ENCODE measurements around the gene LZTFL1. TPM values are rescaled to one million over a fixed set of nuclear protein-coding genes. Genes with fewer than 3 reads are reported as not detected.

The LZTFL1 gene
- total RNA-seq, 1 experiment from 2014 or later: 9.1 TPM

- ChIA-PET CTCF (no interaction called here), POLR2A (no interaction called here)
- Mint-ChIP-seq H3K27ac (no peak overlapping the region), H3K4me3 (no peak overlapping the region), H3K4me1 (no peaks in the 10 kb centered on the region), H3K27me3 (ENCODE audit: low read depth) (no peaks in the 10 kb centered on the region), H3K9me3 (no peaks in the 10 kb centered on the region), H3K36me3 (peaks cover 2% of the 10 kb centered on the region; the same call in 1 of the 2 replicates)
- DNase-seq (ENCODE audit: low spot score) (no peak), ATAC-seq (no peak)
- TF ChIP-seq, protein P1, sequence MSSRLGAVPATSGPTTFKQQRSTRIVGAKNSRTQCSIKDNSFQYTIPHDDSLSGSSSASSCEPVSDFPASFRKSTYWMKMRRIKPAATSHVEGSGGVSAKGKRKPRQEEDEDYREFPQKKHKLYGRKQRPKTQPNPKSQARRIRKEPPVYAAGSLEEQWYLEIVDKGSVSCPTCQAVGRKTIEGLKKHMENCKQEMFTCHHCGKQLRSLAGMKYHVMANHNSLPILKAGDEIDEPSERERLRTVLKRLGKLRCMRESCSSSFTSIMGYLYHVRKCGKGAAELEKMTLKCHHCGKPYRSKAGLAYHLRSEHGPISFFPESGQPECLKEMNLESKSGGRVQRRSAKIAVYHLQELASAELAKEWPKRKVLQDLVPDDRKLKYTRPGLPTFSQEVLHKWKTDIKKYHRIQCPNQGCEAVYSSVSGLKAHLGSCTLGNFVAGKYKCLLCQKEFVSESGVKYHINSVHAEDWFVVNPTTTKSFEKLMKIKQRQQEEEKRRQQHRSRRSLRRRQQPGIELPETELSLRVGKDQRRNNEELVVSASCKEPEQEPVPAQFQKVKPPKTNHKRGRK (CRISPR knock-in tag; IDR thresholded peaks at IDR 0.05; ENCODE audit: borderline replicate concordance): no peak
- TF ChIP-seq ZNF281 (CRISPR knock-in tag; IDR thresholded peaks at IDR 0.05): no peak
- TF ChIP-seq ZNF121 (CRISPR knock-in tag; IDR thresholded peaks at IDR 0.05): no peak
- TF ChIP-seq, protein P2, sequence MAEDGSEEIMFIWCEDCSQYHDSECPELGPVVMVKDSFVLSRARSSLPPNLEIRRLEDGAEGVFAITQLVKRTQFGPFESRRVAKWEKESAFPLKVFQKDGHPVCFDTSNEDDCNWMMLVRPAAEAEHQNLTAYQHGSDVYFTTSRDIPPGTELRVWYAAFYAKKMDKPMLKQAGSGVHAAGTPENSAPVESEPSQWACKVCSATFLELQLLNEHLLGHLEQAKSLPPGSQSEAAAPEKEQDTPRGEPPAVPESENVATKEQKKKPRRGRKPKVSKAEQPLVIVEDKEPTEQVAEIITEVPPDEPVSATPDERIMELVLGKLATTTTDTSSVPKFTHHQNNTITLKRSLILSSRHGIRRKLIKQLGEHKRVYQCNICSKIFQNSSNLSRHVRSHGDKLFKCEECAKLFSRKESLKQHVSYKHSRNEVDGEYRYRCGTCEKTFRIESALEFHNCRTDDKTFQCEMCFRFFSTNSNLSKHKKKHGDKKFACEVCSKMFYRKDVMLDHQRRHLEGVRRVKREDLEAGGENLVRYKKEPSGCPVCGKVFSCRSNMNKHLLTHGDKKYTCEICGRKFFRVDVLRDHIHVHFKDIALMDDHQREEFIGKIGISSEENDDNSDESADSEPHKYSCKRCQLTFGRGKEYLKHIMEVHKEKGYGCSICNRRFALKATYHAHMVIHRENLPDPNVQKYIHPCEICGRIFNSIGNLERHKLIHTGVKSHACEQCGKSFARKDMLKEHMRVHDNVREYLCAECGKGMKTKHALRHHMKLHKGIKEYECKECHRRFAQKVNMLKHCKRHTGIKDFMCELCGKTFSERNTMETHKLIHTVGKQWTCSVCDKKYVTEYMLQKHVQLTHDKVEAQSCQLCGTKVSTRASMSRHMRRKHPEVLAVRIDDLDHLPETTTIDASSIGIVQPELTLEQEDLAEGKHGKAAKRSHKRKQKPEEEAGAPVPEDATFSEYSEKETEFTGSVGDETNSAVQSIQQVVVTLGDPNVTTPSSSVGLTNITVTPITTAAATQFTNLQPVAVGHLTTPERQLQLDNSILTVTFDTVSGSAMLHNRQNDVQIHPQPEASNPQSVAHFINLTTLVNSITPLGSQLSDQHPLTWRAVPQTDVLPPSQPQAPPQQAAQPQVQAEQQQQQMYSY (CRISPR knock-in tag; IDR thresholded peaks at IDR 0.05): no peak
- TF ChIP-seq ETV6 (CRISPR knock-in tag; IDR thresholded peaks at IDR 0.05): no peak
- no peak for TF ChIP-seq FOXP1 (CRISPR knock-in tag; IDR thresholded peaks at IDR 0.05; ENCODE audit: borderline replicate concordance)
- no peak for TF ChIP-seq IRF1 (CRISPR knock-in tag; IDR thresholded peaks at IDR 0.05)
- no peak for TF ChIP-seq ZBTB21 (CRISPR knock-in tag; IDR thresholded peaks at IDR 0.05; ENCODE audit: borderline replicate concordance)
- TF ChIP-seq, protein P3, sequence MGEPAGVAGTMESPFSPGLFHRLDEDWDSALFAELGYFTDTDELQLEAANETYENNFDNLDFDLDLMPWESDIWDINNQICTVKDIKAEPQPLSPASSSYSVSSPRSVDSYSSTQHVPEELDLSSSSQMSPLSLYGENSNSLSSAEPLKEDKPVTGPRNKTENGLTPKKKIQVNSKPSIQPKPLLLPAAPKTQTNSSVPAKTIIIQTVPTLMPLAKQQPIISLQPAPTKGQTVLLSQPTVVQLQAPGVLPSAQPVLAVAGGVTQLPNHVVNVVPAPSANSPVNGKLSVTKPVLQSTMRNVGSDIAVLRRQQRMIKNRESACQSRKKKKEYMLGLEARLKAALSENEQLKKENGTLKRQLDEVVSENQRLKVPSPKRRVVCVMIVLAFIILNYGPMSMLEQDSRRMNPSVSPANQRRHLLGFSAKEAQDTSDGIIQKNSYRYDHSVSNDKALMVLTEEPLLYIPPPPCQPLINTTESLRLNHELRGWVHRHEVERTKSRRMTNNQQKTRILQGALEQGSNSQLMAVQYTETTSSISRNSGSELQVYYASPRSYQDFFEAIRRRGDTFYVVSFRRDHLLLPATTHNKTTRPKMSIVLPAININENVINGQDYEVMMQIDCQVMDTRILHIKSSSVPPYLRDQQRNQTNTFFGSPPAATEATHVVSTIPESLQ (CRISPR knock-in tag; IDR thresholded peaks at IDR 0.05): no peak
These were observed 11.8 kb downstream of the LZTFL1 start for GRCh38 chr3:45830121-45830520.

DNA sequence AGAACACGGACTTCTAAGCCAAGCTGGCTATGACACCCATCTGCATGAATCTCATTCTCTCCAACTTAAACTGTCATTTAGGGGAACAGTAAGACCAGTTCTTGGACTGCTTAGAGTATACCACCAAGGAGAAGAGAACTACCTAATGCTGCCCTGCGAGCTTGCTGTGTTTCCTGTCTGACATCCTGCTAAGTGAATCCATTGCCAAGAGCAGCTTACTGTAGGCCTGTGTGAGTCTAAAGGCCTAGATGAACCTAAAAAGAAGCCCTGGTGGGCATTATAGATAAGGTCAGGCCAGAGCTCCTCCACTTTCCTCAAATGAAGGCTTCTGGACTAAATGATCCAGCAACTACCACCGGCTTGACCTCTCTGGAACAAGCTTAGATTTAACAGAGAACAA, 15.0 kb downstream of the LZTFL1 start:
- no peak for ATAC-seq
- ChIA-PET POLR2A (no interaction called here), CTCF (interaction anchor here (0.6 to 1.3 kb wide), 4 partner anchors 30 to 112 kb away, joined by 3 to 5 read pairs (median 3); no protein-coding TSS in a partner anchor)
- DNase-seq (ENCODE audit: low spot score): no peak
- no peak overlapping the region for H3K4me3 Mint-ChIP-seq
- H3K27ac Mint-ChIP-seq: no peak overlapping the region
- H3K27me3 Mint-ChIP-seq (ENCODE audit: low read depth): no peaks in the 10 kb centered on the region
- no peaks in the 10 kb centered on the region for H3K9me3 Mint-ChIP-seq
- H3K36me3 Mint-ChIP-seq: peaks cover 2% of the 10 kb centered on the region; the same call in 1 of the 2 replicates
- no peak for TF ChIP-seq ZBTB21 (CRISPR knock-in tag; IDR thresholded peaks at IDR 0.05; ENCODE audit: borderline replicate concordance)
- no peak for TF ChIP-seq E2F1 (CRISPR knock-in tag; IDR thresholded peaks at IDR 0.05)
- no peak for TF ChIP-seq RORB (CRISPR knock-in tag; IDR thresholded peaks at IDR 0.05)
- TF ChIP-seq, protein P4, sequence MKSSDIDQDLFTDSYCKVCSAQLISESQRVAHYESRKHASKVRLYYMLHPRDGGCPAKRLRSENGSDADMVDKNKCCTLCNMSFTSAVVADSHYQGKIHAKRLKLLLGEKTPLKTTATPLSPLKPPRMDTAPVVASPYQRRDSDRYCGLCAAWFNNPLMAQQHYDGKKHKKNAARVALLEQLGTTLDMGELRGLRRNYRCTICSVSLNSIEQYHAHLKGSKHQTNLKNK (CRISPR knock-in tag; IDR thresholded peaks at IDR 0.05): no peak
- TF ChIP-seq MAX (CRISPR knock-in tag; IDR thresholded peaks at IDR 0.05): no peak
- TF ChIP-seq USF1 (CRISPR knock-in tag; IDR thresholded peaks at IDR 0.05): no peak
- no peak for TF ChIP-seq ZNF423 (CRISPR knock-in tag; IDR thresholded peaks at IDR 0.05)
- TF ChIP-seq, protein P5, sequence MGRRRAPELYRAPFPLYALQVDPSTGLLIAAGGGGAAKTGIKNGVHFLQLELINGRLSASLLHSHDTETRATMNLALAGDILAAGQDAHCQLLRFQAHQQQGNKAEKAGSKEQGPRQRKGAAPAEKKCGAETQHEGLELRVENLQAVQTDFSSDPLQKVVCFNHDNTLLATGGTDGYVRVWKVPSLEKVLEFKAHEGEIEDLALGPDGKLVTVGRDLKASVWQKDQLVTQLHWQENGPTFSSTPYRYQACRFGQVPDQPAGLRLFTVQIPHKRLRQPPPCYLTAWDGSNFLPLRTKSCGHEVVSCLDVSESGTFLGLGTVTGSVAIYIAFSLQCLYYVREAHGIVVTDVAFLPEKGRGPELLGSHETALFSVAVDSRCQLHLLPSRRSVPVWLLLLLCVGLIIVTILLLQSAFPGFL (CRISPR knock-in tag; IDR thresholded peaks at IDR 0.05; ENCODE audit: borderline replicate concordance): no peak
- TF ChIP-seq NFE2L1 (CRISPR knock-in tag; IDR thresholded peaks at IDR 0.05): no peak
- no peak for TF ChIP-seq JAZF1 (CRISPR knock-in tag; IDR thresholded peaks at IDR 0.05)
- no peaks in the 10 kb centered on the region for H3K4me1 Mint-ChIP-seq

Measured in WTC11 (cell line).